HFFc6 (cell line): Measurements from ENCODE around the gene FUNDC1. TPM values are rescaled to one million over a fixed set of nuclear protein-coding genes. Genes with fewer than 3 reads are reported as not detected.
"Not testable (repeated sequence)": the region's sequence is repeated elsewhere in the genome, so short reads cannot be mapped to it uniquely, and the experiment has no call there.

Source experiments
- DNase-seq: peaks from one replicate; pipeline ENCODE4 v3.0.0-alpha.2; 2018
- H3K27ac Mint-ChIP-seq: 2 replicates; pipeline ENCODE4 v1.8.0; 2020; ENCODE audit warnings: mild to moderate bottlenecking, mixed read lengths
- H3K27me3 Mint-ChIP-seq: 2 replicates; pipeline ENCODE4 v1.8.0; 2021; ENCODE audit warnings: mild to moderate bottlenecking, moderate library complexity, mixed read lengths; ENCODE audit not compliant: insufficient read depth
- H3K36me3 Mint-ChIP-seq: 2 replicates; pipeline ENCODE4 v1.8.0; 2021; ENCODE audit warnings: low read depth, mixed read lengths
- H3K4me1 Mint-ChIP-seq: 2 replicates; pipeline ENCODE4 v1.8.0; 2020; ENCODE audit warnings: low read depth, mixed read lengths
- H3K4me3 Mint-ChIP-seq: 2 replicates; pipeline ENCODE4 v1.8.0; 2020; ENCODE audit warnings: mild to moderate bottlenecking, moderate library complexity, mixed read lengths
- H3K9me3 Mint-ChIP-seq: 2 replicates; pipeline ENCODE4 v1.8.0; 2020; ENCODE audit warnings: mild to moderate bottlenecking, mixed read lengths
- total RNA-seq, 6 experiments: library from RNA; stranded (reverse); fragmentation: NEBNext Ultra II Directional; extraction: Animal tissue kit (Norgen Biotek cat#: 25700); gene quantifications; 2 replicates in 1 of 6; 3 replicates in 5 of 6; pipeline ENCODE4 v1.2.3, GENCODE V29; 2021
- TF ChIP-seq, protein P1 (sequence below): fragments of 200-600 bp; sonication (generic); IDR thresholded peaks from 2 replicates; pipeline ENCODE4 v1.5.0; 2021; ENCODE audit warnings: antibody characterized with exemption, mild to moderate bottlenecking

Gene FUNDC1
- total RNA-seq, 6 experiments from 2014 or later, result 14.3 to 17.8 (median 16.9) TPM

- TF ChIP-seq, protein P1, sequence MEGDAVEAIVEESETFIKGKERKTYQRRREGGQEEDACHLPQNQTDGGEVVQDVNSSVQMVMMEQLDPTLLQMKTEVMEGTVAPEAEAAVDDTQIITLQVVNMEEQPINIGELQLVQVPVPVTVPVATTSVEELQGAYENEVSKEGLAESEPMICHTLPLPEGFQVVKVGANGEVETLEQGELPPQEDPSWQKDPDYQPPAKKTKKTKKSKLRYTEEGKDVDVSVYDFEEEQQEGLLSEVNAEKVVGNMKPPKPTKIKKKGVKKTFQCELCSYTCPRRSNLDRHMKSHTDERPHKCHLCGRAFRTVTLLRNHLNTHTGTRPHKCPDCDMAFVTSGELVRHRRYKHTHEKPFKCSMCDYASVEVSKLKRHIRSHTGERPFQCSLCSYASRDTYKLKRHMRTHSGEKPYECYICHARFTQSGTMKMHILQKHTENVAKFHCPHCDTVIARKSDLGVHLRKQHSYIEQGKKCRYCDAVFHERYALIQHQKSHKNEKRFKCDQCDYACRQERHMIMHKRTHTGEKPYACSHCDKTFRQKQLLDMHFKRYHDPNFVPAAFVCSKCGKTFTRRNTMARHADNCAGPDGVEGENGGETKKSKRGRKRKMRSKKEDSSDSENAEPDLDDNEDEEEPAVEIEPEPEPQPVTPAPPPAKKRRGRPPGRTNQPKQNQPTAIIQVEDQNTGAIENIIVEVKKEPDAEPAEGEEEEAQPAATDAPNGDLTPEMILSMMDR, result no peak
- H3K27me3 Mint-ChIP-seq, result peaks cover 2% of the 10 kb centered on the region
- peaks cover 5% of the 10 kb centered on the region; the same call in 1 of the 2 replicates for H3K36me3 Mint-ChIP-seq
- H3K4me1 Mint-ChIP-seq, result no peaks in the 10 kb centered on the region
- H3K27ac Mint-ChIP-seq, result no peak overlapping the region
- peaks cover 11% of the 10 kb centered on the region for H3K9me3 Mint-ChIP-seq
- no peak for DNase-seq
- no peak overlapping the region for H3K4me3 Mint-ChIP-seq
Measured at GRCh38 chrX:44569122-44569521, 26.5 kb upstream of the FUNDC1 start.

- no peak overlapping the region for H3K4me3 Mint-ChIP-seq
- TF ChIP-seq, protein P1, result no peak
- peaks cover 5% of the 10 kb centered on the region; the same call in 1 of the 2 replicates for H3K36me3 Mint-ChIP-seq
- no peak overlapping the region for H3K27ac Mint-ChIP-seq
- H3K4me1 Mint-ChIP-seq, result no peaks in the 10 kb centered on the region
- peaks cover 11% of the 10 kb centered on the region for H3K9me3 Mint-ChIP-seq
- no peak for DNase-seq
- H3K27me3 Mint-ChIP-seq, result peaks cover 2% of the 10 kb centered on the region
Measured at GRCh38 chrX:44568196-44568595, 25.5 kb upstream of the FUNDC1 start.

GRCh38 chrX:44561896-44562295 is 19.2 kb upstream of the FUNDC1 start:
- DNase-seq, H3K36me3 Mint-ChIP-seq, H3K4me3 Mint-ChIP-seq, H3K27ac Mint-ChIP-seq, H3K27me3 Mint-ChIP-seq, H3K4me1 Mint-ChIP-seq, H3K9me3 Mint-ChIP-seq: not testable (repeated sequence)

- H3K27me3 Mint-ChIP-seq, result no peaks in the 10 kb centered on the region; the same call in 1 of the 2 replicates
- TF ChIP-seq, protein P1, result no peak
- DNase-seq, result no peak
- no peak overlapping the region for H3K27ac Mint-ChIP-seq
- H3K9me3 Mint-ChIP-seq, result no peaks in the 10 kb centered on the region
- H3K36me3 Mint-ChIP-seq, result no peaks in the 10 kb centered on the region
- no peak overlapping the region for H3K4me3 Mint-ChIP-seq
- no peaks in the 10 kb centered on the region for H3K4me1 Mint-ChIP-seq
Measured at GRCh38 chrX:44550563-44550962, 7.9 kb upstream of the FUNDC1 start.

- H3K27me3 Mint-ChIP-seq, H3K36me3 Mint-ChIP-seq, H3K27ac Mint-ChIP-seq, DNase-seq, H3K4me3 Mint-ChIP-seq, H3K9me3 Mint-ChIP-seq: not testable (repeated sequence)
- peaks cover 17% of the 10 kb centered on the region for H3K4me1 Mint-ChIP-seq
Measured at GRCh38 chrX:44545454-44545853, 2.8 kb upstream of the FUNDC1 start.

- Mint-ChIP-seq H3K4me1 (peaks cover 17% of the 10 kb centered on the region), H3K36me3 (no peaks in the 10 kb centered on the region; the same call in 1 of the 2 replicates), H3K27me3 (no peaks in the 10 kb centered on the region; the same call in 1 of the 2 replicates), H3K27ac (no peak overlapping the region), H3K9me3 (no peaks in the 10 kb centered on the region), H3K4me3 (no peak overlapping the region)
- DNase-seq, result no peak
- TF ChIP-seq, protein P1, result no peak
Measured at GRCh38 chrX:44544036-44544435, 1.4 kb upstream of the FUNDC1 start.

- Mint-ChIP-seq H3K9me3 (no peaks in the 10 kb centered on the region), H3K4me1 (peaks cover 4% of the 10 kb centered on the region), H3K4me3 (no peak overlapping the region), H3K36me3 (peaks cover 6% of the 10 kb centered on the region), H3K27me3 (no peaks in the 10 kb centered on the region), H3K27ac (no peak overlapping the region)
- TF ChIP-seq, protein P1, result no peak
- no peak for DNase-seq
Measured at GRCh38 chrX:44536198-44536597, 6.5 kb downstream of the FUNDC1 start.
